Heart left ventricle (tissue), 16 donors: ENCODE measurements around the gene PRMT5. TPM values are rescaled to one million over a fixed set of nuclear protein-coding genes. Genes with fewer than 3 reads are reported as not detected.

Experiments
- ATAC-seq, 4 donors: fragments of 200-7000 bp; cut with Tn5 transposase; one replicate each; pipeline ENCODE4 v1.9.1; 2020 to 2022; ENCODE audit warnings: moderate library complexity in 4 of 4, mild to moderate bottlenecking in 3 of 4, moderate number of reproducible peaks in 1 of 4
- DNase-seq, 5 donors: peaks; one replicate each; pipeline ENCODE4 v3.0.0-alpha.2; 2020
- H3K27ac ChIP-seq, 12 donors: fragments of 200-600 bp; sonication (generic) in 4 of 12; one replicate each; pipeline versions ENCODE4 v1.5.0 to v1.8.0; 2016 to 2022; ENCODE audit warnings: mild to moderate bottlenecking in 2 of 12
- H3K27me3 ChIP-seq, 9 donors: fragments of 200-600 bp; sonication (generic) in 2 of 9; one replicate each; pipeline versions ENCODE4 v1.5.1 to v1.8.0; 2016 to 2022; ENCODE audit warnings: mild to moderate bottlenecking in 3 of 9
- H3K36me3 ChIP-seq, 9 donors: fragments of 200-600 bp; sonication (generic) in 2 of 9; one replicate each; pipeline versions ENCODE4 v1.5.0 to v1.8.0; 2018 to 2022; ENCODE audit warnings: mild to moderate bottlenecking in 2 of 9
- H3K4me1 ChIP-seq, 12 donors: fragments of 200-600 bp; sonication (generic) in 4 of 12; one replicate each; pipeline versions ENCODE4 v1.5.0 to v1.8.0; 2016 to 2022; ENCODE audit warnings: mild to moderate bottlenecking in 3 of 12
- H3K4me3 ChIP-seq, 12 donors: fragments of 200-600 bp; sonication (generic) in 4 of 12; one replicate each; pipeline versions ENCODE4 v1.5.0 to v1.8.0; 2017 to 2022; ENCODE audit warnings: mild to moderate bottlenecking in 9 of 12, moderate library complexity in 4 of 12
- H3K9me3 ChIP-seq, 12 donors: fragments of 200-600 bp; sonication (generic) in 4 of 12; one replicate each; pipeline versions ENCODE4 v1.5.0 to v1.8.0; 2016 to 2022; ENCODE audit warnings: mild to moderate bottlenecking in 1 of 12
- CTCF ChIP-seq, 12 donors: fragments of 200-600 bp; sonication (generic) in 4 of 12; IDR thresholded peaks; one replicate each; pipeline versions ENCODE4 v1.5.0 to v1.8.0; 2018 to 2022; ENCODE audit warnings: antibody characterized with exemption in 12 of 12, mild to moderate bottlenecking in 5 of 12
- POLR2A ChIP-seq, 2 donors: fragments of 450-650 bp; IDR thresholded peaks; one replicate each; pipeline ENCODE4 v1.6.1; 2017; ENCODE audit warnings: antibody characterized with exemption in 2 of 2, mild to moderate bottlenecking in 2 of 2, moderate library complexity in 2 of 2
- WGBS, 4 donors: extraction: QIAGEN DNeasy Blood & Tissue Kit in 2 of 4; methylation state at CpG; one replicate each; pipeline versions ENCODE4 v1.1.5 to v1.1.7; 2013 to 2018; 5-methylcytosine and 5-hydroxymethylcytosine counted together
- intact Hi-C, 10 donors: fragments of 100-400 bp; cut with DNase I; formaldehyde crosslinking; loops; one replicate each; pipeline versions ENCODE4 v1.11.1 to v1.14.2; 2022
- polyA plus RNA-seq, 2 donors: library from polyadenylated mRNA; stranded (reverse); fragments of 200-250 nt; gene quantifications; one replicate each; pipeline ENCODE4 v1.2.3, GENCODE V29; 2013
- total RNA-seq, 9 donors: library from RNA; depleted of rRNA in 2 of 9; stranded (reverse); fragments of >200 nt in 2 of 9; fragmentation: NEBNext Ultra II Directional in 3 of 9; extraction: Animal tissue kit (Norgen Biotek cat#: 25700) in 3 of 9; gene quantifications; one replicate each; pipeline versions ENCODE4 v1.1.0 to v1.2.4, GENCODE V29; 2016 to 2023
- donor health status: ischemic (EF 13 %, LVEDD 7.1; RV severe dilation, severe dysfunction).
- donor health status: healthy with polysubstance abuse.
- donor health status: DM: no; HTN: yes; CAD: no.
- donor health status: DM: no; HTN: no; CAD: no.
- donor health status: ischemic (EF 25% LVEDD 6.9; RV normal size, moderate dysfunction).
- donor health status: ischemic (EF 25% LVEDD 5.7; RV mildly dilated, moderate dysfunction).
- donor health status: healthy.
- donor health status: DM: yes; HTN: yes; CAD: no.
- donor health status: ischemic (EF 35%, LVEDD 5.7; RV mildly dilated, moderate dysfunction).
- donor health status: nonischemic (EF 11% LVEDD 7.7; RV severe dilation, severe dysfunction).
- donor health status: DM: yes; HTN: yes; CAD: no.
- donor health status: PGD.
- donor health status: ischemic (EF 29% LVEDD 5.4; RV normal size, mild dysfunction).
- donor health status: nonischemic (EF 23%, LVEDD 6.1; RV moderate dilation, normal function).

The PRMT5 gene
- total and polyA plus RNA-seq, 11 donors = 10.4 to 101 (median 48.8) TPM

- no peak overlapping the region for H3K27ac ChIP-seq
- no peaks in the 10 kb centered on the region for H3K9me3 ChIP-seq
- peaks cover 0 to 86% (median 62%) of the 10 kb centered on the region in 9 donors for H3K36me3 ChIP-seq
- ATAC-seq = no peak
- intact Hi-C loops = no loop called here
- TF ChIP-seq POLR2A (IDR thresholded peaks at IDR 0.05) (no peak), CTCF (IDR thresholded peaks at IDR 0.05) (no peak)
- no peaks in the 10 kb centered on the region for H3K4me1 ChIP-seq
- no peaks in the 10 kb centered on the region for H3K27me3 ChIP-seq
- DNase-seq = no peak
- H3K4me3 ChIP-seq = no peak overlapping the region
- 97 to 99% (median 98%) methylated on average over 3 of the region's 3 CpGs for WGBS, 4 donors
Measured at GRCh38 chr14:22945642-22946041, 16.5 kb upstream of the PRMT5 start.

GRCh38 chr14:22939684-22940083 lies 10.5 kb upstream of the PRMT5 start:
- Histone ChIP-seq H3K9me3 (no peaks in the 10 kb centered on the region), H3K4me3 (no peak overlapping the region), H3K27ac (no peak overlapping the region), H3K4me1 (no peaks in the 10 kb centered on the region), H3K36me3 (peaks cover 0 to 33% (median 16%) of the 10 kb centered on the region in 9 donors), H3K27me3 (no peaks in the 10 kb centered on the region)
- intact Hi-C loops = no loop called here
- 92 to 96% (median 94%) methylated on average over 4 of the region's 4 CpGs for WGBS, 4 donors
- ATAC-seq = no peak
- no peak for DNase-seq
- TF ChIP-seq POLR2A (IDR thresholded peaks at IDR 0.05) = no peak
- TF ChIP-seq CTCF (IDR thresholded peaks at IDR 0.05) = no peak

GRCh38 chr14:22935156-22935555 lies 6.0 kb upstream of the PRMT5 start:
- no peak overlapping the region for H3K4me3 ChIP-seq
- no peaks in the 10 kb centered on the region for H3K9me3 ChIP-seq
- TF ChIP-seq CTCF (IDR thresholded peaks at IDR 0.05) (no peak), POLR2A (IDR thresholded peaks at IDR 0.05) (no peak)
- H3K4me1 ChIP-seq = peaks cover 0 to 7% (median under 1%) of the 10 kb centered on the region in 12 donors
- H3K36me3 ChIP-seq = peaks cover 0 to 11% (median 0%) of the 10 kb centered on the region in 9 donors
- no peak for DNase-seq
- H3K27me3 ChIP-seq = no peaks in the 10 kb centered on the region
- no peak for ATAC-seq
- no peak overlapping the region for H3K27ac ChIP-seq
- intact Hi-C loops = no loop called here
- 84 to 96% (median 91%) methylated on average over 1 of the region's 1 CpG for WGBS, 4 donors

GRCh38 chr14:22932146-22932545 lies 3.0 kb upstream of the PRMT5 start:
- Histone ChIP-seq H3K9me3 (no peaks in the 10 kb centered on the region), H3K27ac (no peak overlapping the region), H3K4me3 (no peak overlapping the region), H3K27me3 (no peaks in the 10 kb centered on the region), H3K4me1 (peaks cover 0 to 22% (median 13%) of the 10 kb centered on the region in 12 donors), H3K36me3 (peaks cover 0 to 11% (median 0%) of the 10 kb centered on the region in 9 donors)
- WGBS, 4 donors = 78 to 95% (median 92%) methylated on average over 3 of the region's 3 CpGs
- intact Hi-C loops = loop anchor here in 1 of 10 donors (5.0 kb wide), 1 partner anchor 45 kb away; no protein-coding TSS in a partner anchor
- ATAC-seq = no peak
- DNase-seq = no peak
- TF ChIP-seq POLR2A (IDR thresholded peaks at IDR 0.05) = no peak
- no peak for TF ChIP-seq CTCF (IDR thresholded peaks at IDR 0.05)
